ENCODE results near the gene LRRC74A.
"Not testable (repeated sequence)": the region's sequence is repeated elsewhere in the genome, so short reads cannot be mapped to it uniquely, and the experiment has no call there.

DNA sequence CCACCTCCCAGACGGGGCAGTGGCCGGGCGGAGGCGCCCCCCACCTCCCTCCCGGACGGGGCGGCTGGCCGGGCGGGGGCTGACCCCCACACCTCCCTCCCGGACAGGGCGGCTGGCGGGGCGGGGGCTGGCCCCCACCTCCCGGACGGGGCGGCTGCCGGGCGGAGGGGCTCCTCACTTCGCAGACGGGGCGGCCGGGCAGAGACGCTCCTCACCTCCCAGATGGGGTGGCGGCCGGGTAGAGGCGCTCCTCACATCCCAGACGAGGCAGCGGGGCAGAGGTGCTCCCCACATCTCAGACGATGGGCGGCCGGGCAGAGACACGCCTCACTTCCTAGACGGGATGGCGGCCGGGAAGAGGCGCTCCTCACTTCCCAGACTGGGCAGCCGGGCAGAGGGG, 71.8 kb downstream of the LRRC74A start:
- TF ChIP-seq POLR2AphosphoS5, POLR2A (IDR thresholded peaks at IDR 0.05): not testable (repeated sequence)
- TF ChIP-seq, protein P1, sequence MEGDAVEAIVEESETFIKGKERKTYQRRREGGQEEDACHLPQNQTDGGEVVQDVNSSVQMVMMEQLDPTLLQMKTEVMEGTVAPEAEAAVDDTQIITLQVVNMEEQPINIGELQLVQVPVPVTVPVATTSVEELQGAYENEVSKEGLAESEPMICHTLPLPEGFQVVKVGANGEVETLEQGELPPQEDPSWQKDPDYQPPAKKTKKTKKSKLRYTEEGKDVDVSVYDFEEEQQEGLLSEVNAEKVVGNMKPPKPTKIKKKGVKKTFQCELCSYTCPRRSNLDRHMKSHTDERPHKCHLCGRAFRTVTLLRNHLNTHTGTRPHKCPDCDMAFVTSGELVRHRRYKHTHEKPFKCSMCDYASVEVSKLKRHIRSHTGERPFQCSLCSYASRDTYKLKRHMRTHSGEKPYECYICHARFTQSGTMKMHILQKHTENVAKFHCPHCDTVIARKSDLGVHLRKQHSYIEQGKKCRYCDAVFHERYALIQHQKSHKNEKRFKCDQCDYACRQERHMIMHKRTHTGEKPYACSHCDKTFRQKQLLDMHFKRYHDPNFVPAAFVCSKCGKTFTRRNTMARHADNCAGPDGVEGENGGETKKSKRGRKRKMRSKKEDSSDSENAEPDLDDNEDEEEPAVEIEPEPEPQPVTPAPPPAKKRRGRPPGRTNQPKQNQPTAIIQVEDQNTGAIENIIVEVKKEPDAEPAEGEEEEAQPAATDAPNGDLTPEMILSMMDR (IDR thresholded peaks at IDR 0.05 in 8 of 11, conservative IDR thresholded peaks at IDR 0.05 in 3 of 11), result not testable (repeated sequence)

Measured in spleen (tissue), 7 donors.